ENCODE data around the gene GPHA2.

GRCh38 chr11:64934682-64935358, 873 bp downstream of the GPHA2 start:
- TF ChIP-seq CTCF (IDR thresholded peaks at IDR 0.05 in 8 of 11, conservative IDR thresholded peaks at IDR 0.05 in 3 of 11) (no peak), POLR2A (IDR thresholded peaks at IDR 0.05) (no peak)
